Astrocyte of the cerebellum (primary cell): Measurements from ENCODE around the gene IGF1.

Source experiments
- DNase-seq: peaks from one replicate; pipeline ENCODE4 v3.0.0-alpha.2; 2011; ENCODE audit warnings: low read depth
- H3K4me3 ChIP-seq: 2 replicates; pipeline ENCODE4 v1.5.1; 2011; ENCODE audit warnings: mild to moderate bottlenecking, low read depth, low read length, moderate library complexity
- in situ Hi-C: cut with HindIII; loops from 2 replicates; pipeline ENCODE4 v1.10.0; 2017; ENCODE audit warnings: low sequenced_read_pairs
- TF ChIP-seq, protein P1 (sequence below): IDR thresholded peaks from 2 replicates; pipeline ENCODE4 v1.5.1; 2012; ENCODE audit warnings: low read length, low read depth, moderate library complexity, mild to moderate bottlenecking; ENCODE audit errors: missing control alignments

IGF1 gene

GRCh38 chr12:102514696-102515095 lies 34.3 kb upstream of the IGF1 start:
- TF ChIP-seq, protein P1, sequence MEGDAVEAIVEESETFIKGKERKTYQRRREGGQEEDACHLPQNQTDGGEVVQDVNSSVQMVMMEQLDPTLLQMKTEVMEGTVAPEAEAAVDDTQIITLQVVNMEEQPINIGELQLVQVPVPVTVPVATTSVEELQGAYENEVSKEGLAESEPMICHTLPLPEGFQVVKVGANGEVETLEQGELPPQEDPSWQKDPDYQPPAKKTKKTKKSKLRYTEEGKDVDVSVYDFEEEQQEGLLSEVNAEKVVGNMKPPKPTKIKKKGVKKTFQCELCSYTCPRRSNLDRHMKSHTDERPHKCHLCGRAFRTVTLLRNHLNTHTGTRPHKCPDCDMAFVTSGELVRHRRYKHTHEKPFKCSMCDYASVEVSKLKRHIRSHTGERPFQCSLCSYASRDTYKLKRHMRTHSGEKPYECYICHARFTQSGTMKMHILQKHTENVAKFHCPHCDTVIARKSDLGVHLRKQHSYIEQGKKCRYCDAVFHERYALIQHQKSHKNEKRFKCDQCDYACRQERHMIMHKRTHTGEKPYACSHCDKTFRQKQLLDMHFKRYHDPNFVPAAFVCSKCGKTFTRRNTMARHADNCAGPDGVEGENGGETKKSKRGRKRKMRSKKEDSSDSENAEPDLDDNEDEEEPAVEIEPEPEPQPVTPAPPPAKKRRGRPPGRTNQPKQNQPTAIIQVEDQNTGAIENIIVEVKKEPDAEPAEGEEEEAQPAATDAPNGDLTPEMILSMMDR: no peak
- no peak for DNase-seq
- in situ Hi-C loops: no loop called here
- no peak overlapping the region for H3K4me3 ChIP-seq

DNA sequence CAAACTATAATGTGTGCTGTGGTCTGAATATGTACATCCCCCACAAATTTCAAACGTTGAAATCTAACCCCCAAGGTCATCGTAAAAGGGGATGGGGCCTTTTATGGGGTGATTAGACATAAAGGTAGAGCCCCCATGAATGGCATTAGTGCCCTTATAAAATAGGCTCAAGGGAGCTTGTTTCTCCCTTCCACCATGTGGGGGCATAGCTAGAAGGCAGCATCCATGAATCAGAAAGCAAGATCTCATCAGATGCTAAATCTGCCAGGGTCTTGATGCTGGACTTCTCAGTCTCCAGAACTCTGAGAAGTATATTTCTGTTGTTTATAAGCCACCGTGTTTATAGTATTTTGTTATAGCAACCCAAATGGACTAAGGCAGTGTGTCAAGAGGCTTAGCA lies 33.4 kb upstream of the IGF1 start:
- no peak overlapping the region for H3K4me3 ChIP-seq
- in situ Hi-C loops: no loop called here
- no peak for DNase-seq
- TF ChIP-seq, protein P1: no peak

GRCh38 chr12:102513272-102513671 lies 32.9 kb upstream of the IGF1 start:
- no peak for DNase-seq
- H3K4me3 ChIP-seq: no peak overlapping the region
- in situ Hi-C loops: no loop called here
- TF ChIP-seq, protein P1: no peak

GRCh38 chr12:102512523-102512922 lies 32.2 kb upstream of the IGF1 start:
- DNase-seq: no peak
- TF ChIP-seq, protein P1: no peak
- in situ Hi-C loops: no loop called here
- H3K4me3 ChIP-seq: no peak overlapping the region

DNA sequence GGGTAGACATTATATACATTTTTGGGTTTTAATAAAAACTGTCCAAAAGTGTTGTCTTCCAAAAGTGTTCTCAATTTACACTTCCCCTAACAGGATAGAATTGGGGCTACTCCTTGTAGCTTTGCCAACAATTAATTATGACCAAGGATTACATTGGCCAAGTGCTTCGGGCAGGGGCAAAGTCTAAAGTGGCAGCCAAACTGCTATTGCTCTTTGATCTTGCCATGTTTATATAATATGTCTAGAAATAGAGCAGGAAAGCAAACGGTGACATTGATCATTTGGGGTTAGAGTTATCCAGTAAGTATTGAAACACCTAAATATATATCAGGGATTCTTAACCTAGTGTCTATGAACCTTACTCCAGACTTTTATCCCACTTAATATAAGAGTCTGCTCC lies 31.2 kb upstream of the IGF1 start:
- no peak for DNase-seq
- in situ Hi-C loops: no loop called here
- H3K4me3 ChIP-seq: no peak overlapping the region
- TF ChIP-seq, protein P1: no peak

GRCh38 chr12:102510463-102510862 lies 30.1 kb upstream of the IGF1 start:
- in situ Hi-C loops: no loop called here
- TF ChIP-seq, protein P1: no peak
- H3K4me3 ChIP-seq: no peak overlapping the region
- DNase-seq: no peak

DNA sequence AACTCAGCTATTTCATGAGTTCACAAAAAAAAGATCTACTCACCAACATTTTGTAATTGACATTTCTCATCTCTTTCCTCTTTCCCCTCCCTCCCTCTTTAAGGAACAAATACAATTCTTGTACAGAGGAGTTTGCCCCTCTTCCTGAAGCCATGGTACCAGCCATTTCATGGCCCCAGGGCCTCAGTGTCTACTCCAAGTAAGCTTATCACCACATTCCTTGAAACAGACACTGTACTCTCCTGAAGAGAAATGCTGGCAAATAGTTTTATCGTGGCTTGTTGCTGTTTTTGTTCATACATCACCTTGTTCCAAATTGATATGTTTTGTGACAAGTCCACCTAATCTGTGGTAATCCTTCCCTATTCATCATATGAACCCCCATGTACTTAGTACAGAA lies 29.7 kb upstream of the IGF1 start:
- H3K4me3 ChIP-seq: no peak overlapping the region
- DNase-seq: no peak
- TF ChIP-seq, protein P1: no peak
- in situ Hi-C loops: no loop called here
